ENCODE results near the gene ZSCAN21.

GRCh38 chr7:100109521-100110163, 60.1 kb downstream of the ZSCAN21 start:
- TF ChIP-seq CTCF (IDR thresholded peaks at IDR 0.05) (no peak), POLR2A (IDR thresholded peaks at IDR 0.05) (no peak)
